Measurements from ENCODE around the gene SCGB1D1. TPM values are rescaled to one million over a fixed set of nuclear protein-coding genes. Genes with fewer than 3 reads are reported as not detected.

The SCGB1D1 gene
- polyA plus RNA-seq, 3 donors: not detected

DNA sequence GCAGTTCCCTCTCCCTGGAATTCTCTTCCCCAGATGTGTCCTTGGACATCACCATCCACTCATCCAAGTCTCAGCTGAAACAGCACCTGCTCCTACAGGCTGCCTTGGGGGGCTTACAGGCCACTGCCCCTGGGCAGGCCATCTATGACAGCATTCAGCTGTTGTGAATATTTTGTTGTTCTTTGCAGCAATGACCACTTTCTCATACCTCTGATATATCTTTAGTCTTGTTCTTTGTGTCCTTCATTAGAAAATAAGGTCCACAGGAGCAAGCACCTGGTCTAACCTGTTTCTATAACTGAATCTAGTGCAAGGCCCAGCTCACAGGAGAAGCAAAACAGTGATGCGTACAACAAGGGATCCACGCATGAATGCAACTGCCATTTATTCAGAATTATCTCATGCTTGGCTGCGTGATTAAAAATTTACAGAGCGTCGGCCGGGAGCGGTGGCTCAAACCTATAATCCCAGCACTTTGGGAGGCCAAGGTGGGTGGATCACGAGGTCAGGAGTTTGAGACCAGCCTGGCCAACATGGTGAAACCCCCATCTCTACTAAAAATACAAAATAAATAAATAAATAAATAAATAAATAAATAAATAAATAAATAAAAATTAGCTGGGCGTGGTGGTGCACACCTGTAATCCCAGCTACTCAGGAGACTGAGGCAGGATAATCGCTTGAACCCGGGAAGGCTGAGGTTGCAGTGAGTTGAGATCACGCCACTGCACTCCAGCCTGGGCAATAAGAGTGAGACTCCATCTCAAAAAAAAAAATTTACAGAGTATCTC, 16.5 kb downstream of the SCGB1D1 start:
- DNase-seq (ENCODE audit: extremely low read depth in 1 of 11, low read depth in 9 of 11, low spot score in 4 of 11): peak in 5 of 11 donors; percentile 11 to 40 (median 17)

GRCh38 chr11:62208785-62209144, 18.7 kb downstream of the SCGB1D1 start:
- DNase-seq (ENCODE audit: extremely low read depth in 1 of 11, low read depth in 9 of 11, low spot score in 4 of 11): no peak

DNA sequence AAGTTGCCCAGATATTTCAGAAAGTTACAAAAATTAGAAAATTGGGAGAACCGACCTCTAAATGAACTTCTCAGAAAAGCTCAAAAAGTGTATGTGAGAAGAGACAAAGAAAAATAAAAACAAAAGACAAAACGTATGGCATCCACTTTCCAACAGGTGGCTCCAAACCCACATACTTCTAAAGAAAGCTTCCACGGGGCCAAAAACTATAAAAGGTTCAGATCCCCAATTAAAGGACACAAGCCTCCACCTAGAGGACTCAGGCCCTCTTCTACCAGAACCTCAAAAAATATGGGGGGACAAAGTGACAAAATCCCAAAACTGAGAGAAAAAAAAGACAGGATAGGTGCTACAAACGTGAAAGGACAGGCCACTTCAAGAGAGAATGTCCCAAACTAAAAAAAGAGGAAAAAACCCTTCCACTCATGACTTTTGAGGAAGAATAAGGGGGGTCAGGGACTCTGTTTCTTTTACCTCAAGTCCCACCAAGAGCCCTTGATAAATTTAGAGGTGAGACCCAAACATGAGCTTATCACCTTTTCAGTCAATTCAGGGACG, 27.3 kb downstream of the SCGB1D1 start:
- DNase-seq (ENCODE audit: extremely low read depth in 1 of 11, low read depth in 9 of 11, low spot score in 4 of 11): no peak

GRCh38 chr11:62221498-62221897, 31.5 kb downstream of the SCGB1D1 start:
- DNase-seq (ENCODE audit: extremely low read depth in 1 of 11, low read depth in 9 of 11, low spot score in 4 of 11): no peak

GRCh38 chr11:62223095-62223494, 33.1 kb downstream of the SCGB1D1 start:
- no peak for DNase-seq (ENCODE audit: extremely low read depth in 1 of 11, low read depth in 9 of 11, low spot score in 4 of 11)

DNA sequence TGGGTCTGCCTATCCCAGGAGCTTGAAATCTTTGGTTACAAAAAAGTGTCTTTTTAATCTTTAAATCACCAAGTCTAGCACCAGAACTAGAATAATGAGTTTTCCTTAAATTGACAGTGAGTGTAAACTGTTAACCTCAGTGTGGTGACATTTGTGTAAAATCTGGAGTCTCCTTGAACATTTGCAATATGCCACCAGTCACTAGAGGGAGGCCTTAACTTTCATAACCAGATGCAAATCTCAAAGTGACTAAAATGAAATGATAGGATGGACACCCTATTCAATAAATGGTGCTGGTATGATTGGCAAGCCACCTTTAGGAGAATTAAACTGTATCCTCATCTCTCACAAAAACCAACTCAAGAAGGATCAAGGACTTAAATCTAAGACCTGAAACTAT, 43.7 kb downstream of the SCGB1D1 start:
- DNase-seq (ENCODE audit: extremely low read depth in 1 of 11, low read depth in 9 of 11, low spot score in 4 of 11): no peak

GRCh38 chr11:62236187-62236586, 46.2 kb downstream of the SCGB1D1 start:
- no peak for DNase-seq (ENCODE audit: extremely low read depth in 1 of 11, low read depth in 9 of 11, low spot score in 4 of 11)

DNA sequence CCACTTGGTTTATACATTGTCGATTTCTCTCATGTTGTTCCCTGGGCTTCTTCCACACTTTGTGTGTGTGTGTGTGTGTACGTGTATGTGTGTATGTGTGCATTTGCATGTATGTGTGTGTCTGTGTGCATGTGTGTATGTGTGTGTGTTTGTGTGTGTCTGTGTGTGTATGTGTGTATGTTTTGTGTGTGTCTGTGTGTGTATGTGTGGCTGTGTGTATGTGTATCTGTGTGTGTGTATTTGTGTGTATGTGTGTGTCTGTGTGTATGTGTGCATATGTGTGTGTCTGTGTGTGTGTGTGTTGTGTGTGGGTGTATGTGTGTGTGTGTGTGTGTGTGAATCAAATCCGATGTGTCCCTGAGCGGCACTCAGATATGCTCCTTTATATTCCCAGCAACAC, 47.5 kb downstream of the SCGB1D1 start:
- no peak for DNase-seq (ENCODE audit: extremely low read depth in 1 of 11, low read depth in 9 of 11, low spot score in 4 of 11)

DNA sequence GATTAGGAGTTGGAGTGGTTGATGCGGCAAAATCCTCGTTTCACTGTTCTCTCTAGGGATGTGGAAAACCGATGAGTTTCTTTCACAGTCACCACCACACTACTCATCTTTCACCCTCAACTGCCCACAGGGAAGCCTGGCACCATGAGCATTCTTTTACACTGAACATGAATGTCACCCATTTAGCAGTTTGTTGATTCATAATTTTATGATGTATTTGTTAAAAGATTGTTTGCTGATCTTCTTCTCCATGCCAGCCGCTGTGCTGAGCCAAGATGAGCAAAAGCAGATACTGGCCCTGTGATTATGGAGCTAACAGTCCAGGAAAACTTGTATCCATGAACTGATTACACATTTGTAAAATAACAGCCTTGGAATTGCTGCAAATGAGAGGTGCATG, 48.1 kb downstream of the SCGB1D1 start:
- no peak for DNase-seq (ENCODE audit: extremely low read depth in 1 of 11, low read depth in 9 of 11, low spot score in 4 of 11)

DNA sequence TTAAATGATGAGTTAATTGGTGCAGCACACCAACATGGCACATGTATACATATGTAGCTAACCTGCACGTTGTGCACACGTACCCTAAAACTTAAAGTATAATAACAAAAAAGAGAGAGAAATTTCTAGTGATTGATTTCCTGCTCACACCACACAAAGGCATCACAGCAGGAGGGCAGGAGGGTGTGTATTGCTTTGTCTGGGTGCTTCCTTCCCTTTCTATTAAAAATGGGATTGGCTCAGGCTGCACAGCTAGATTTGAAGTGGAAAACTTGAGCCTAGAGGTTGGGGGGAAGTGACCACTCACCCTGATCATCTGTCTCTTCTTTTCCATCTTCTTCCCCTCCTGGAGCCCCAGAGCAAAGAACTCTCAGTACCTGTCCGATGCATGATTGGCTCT, 51.1 kb downstream of the SCGB1D1 start:
- DNase-seq (ENCODE audit: extremely low read depth in 1 of 11, low read depth in 9 of 11, low spot score in 4 of 11): no peak

DNA sequence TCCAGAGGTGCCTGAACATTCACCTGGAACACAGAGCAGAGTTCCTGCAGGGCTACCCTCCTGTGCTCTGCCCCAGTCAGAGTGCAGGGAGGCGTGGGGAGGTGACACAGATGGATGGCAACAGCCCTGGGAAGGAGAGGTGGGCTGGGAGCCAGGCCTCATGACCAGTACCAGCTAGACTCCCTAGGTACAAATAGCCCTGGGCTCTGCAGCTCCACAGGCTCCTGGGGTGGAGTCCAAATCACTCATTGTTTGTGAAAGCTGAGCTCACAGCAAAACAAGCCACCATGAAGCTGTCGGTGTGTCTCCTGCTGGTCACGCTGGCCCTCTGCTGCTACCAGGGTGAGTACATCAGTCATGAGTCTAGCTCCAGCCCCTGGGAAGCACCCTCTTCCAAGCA, 52.0 kb downstream of the SCGB1D1 start, which contains the start of gene SCGB1D2:
Gene SCGB1D2, plus strand, starts transcription at position 219 of the 400 bp plus-strand sequence. Its CDS starts 69 bp downstream, at position 288.
- DNase-seq (ENCODE audit: extremely low read depth in 1 of 11, low read depth in 9 of 11, low spot score in 4 of 11): peak in 4 of 11 donors; percentile 19 to 33 (median 24)

Other genes starting within 250 kb of the SCGB1D1 start
- gene BEST1, start 239.9 kb upstream of the SCGB1D1 start, polyA plus RNA-seq (ENCODE audit: insufficient read length in 3 of 3): 1 to 10 TPM; 3.5 to 5.1 (median 4.6) TPM
- gene FTH1, start 222.6 kb upstream of the SCGB1D1 start, polyA plus RNA-seq (ENCODE audit: insufficient read length in 3 of 3): 1,000 to 10,000 TPM; 2,175 to 2,380 (median 2,187) TPM
- gene INCENP, start 66.2 kb upstream of the SCGB1D1 start, polyA plus RNA-seq (ENCODE audit: insufficient read length in 3 of 3): 10 to 100 TPM; 35.5 to 43.4 (median 38.9) TPM
- under 1 TPM; 0.27 to 0.59 (median 0.51) TPM for gene SCGB2A1, start 18.5 kb downstream of the SCGB1D1 start, polyA plus RNA-seq (ENCODE audit: insufficient read length in 3 of 3)
- 1 to 10 TPM; 2.1 to 2.3 (median 2.1) TPM for gene SCGB1D2, start 52.0 kb downstream of the SCGB1D1 start, polyA plus RNA-seq (ENCODE audit: insufficient read length in 3 of 3)
- gene SCGB2A2, start 79.9 kb downstream of the SCGB1D1 start, polyA plus RNA-seq (ENCODE audit: insufficient read length in 3 of 3): not detected
- gene SCGB1D4, start 108.9 kb downstream of the SCGB1D1 start, polyA plus RNA-seq (ENCODE audit: insufficient read length in 3 of 3): not detected
- 10 to 100 TPM; 61.7 to 69.6 (median 63.0) TPM for gene ASRGL1, start 147.2 kb downstream of the SCGB1D1 start, polyA plus RNA-seq (ENCODE audit: insufficient read length in 3 of 3)
- gene SCGB1A1, start 228.8 kb downstream of the SCGB1D1 start, polyA plus RNA-seq (ENCODE audit: insufficient read length in 3 of 3): not detected

Data from renal cortex interstitium (tissue), 11 donors.